GM20431 (cell line): ENCODE results near the gene CEMP1.

ENCODE experiments used
- in situ Hi-C: fragments of 300-500 bp; cut with MseI, MboI; formaldehyde crosslinking; loops from one replicate; pipeline ENCODE4 v1.15.0; 2020; ENCODE audit warnings: low sequenced_read_pairs; ENCODE audit not compliant: unreplicated experiment

CEMP1 gene

DNA sequence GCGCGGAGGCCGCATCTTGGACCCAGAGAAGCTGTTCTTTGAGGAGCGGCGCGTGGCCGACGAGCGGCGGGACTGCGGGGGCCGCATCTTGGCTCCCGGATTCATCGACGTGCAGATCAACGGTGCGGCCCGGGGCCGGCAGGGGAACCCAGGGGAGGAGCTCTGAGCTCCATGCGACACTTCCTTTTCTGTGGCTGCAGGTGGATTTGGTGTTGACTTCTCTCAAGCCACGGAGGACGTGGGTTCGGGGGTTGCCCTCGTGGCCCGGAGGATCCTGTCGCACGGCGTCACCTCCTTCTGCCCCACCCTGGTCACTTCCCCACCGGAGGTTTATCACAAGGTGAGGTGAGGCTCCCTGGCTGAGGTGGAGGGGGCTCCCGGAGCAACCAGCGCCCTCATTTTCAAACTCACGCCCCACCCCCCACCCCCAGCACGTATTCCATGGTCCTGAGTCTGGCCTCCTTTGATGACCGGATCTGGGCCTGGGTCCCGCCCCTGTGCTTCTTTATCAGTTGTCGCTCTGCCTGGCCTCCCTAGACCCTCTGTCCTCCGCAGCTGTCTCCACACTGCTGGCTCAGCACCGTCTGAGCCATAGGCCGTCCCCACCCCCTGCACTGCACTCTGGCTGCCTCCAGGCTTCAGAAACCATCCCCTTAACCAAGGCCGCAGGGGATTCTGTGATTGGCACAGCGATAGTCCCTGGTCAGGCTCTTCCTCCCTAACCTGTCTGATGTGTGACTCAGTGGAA lies 10.2 kb downstream of the CEMP1 start:
- in situ Hi-C loops, result no loop called here

- in situ Hi-C loops, result no loop called here
Observed at GRCh38 chr16:2520097-2520783, 11.0 kb downstream of the CEMP1 start, which contains the start of gene AMDHD2. Gene AMDHD2, plus strand, starts transcription at chr16:2520371. Its CDS starts 88 bp downstream, at chr16:2520459.

DNA sequence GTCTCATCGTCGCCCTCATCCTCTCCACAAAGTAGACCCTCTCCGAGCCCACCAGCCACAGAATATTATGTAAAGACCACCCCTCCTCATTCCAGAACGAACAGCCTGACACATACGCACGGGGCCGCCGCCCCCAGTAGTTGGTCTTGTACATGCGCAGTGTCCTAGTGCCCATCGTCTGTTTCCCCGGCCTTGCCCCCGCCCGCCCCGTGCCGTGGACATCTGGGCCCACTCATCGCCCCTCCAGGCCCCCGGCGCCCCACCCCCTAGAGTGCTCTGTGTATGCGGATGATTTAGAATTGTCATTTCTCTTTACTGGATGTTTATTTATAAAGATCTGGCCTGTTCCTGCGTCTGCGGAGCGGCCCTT lies 11.5 kb downstream of the CEMP1 start:
- in situ Hi-C loops, result no loop called here

DNA sequence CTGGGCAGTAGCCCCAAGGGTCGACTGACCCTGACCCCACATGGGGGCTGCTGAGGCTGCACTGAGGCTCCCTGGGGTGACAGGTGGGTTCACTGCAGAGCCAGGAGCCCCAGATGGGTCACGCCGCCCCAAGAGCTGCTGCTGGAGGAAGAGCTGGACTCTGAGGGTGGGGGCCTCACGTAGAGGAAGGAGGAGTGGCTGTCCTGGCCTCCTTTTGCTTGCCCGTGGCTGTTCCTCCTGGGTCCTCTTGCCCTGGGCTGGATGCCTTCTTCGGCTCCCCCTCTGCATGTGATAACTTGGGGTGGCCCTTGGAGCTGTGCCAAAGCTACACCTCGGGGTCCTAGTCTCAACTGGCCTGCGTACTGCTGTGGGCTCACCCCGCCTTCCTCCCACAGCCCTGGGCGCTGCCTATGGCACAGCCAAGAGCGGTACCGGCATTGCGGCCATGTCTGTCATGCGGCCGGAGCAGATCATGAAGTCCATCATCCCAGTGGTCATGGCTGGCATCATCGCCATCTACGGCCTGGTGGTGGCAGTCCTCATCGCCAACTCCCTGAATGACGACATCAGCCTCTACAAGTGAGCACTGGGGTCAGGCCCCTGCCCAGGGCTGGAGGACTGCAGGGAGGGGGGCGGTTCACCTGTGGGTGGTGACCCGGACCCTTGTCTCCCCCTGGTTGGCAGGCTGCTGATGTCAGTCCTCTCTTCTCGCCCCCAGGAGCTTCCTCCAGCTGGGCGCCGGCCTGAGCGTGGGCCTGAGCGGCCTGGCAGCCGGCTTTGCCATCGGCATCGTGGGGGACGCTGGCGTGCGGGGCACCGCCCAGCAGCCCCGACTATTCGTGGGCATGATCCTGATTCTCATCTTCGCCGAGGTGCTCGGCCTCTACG lies 12.1 kb downstream of the CEMP1 start:
- in situ Hi-C loops, result no loop called here

DNA sequence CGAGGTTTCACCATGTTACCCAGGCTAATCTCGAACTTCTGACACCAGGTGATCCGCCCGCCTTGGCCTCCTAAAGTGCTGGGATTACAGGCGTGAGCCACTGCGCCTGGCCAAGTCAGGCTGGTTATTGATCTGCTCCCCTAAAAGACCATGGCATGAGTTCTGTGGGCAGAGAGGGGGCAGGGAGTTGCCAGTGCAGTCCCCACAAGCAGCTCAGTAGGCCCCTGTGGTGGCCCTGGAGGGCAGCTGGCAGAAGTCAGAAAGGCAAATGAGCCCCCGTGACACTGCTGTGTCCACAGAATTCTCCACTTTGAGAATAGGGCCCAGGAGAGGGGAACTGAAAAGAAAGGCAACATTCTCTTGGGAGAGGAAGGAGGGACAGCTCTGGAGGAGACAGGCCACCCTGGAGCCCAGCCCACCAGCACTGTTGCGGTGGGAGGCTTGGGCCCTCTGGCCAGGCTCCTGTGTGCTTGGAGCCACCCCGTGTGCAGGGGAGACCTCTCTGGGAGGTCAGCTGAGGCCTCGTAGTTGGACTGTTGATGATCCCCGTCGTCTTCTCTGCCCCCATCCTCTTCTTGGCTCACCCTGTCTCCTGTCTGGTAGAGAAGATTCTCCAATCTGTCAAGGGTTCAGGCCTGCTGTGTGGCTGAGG lies 13.1 kb downstream of the CEMP1 start:
- in situ Hi-C loops, result no loop called here

DNA sequence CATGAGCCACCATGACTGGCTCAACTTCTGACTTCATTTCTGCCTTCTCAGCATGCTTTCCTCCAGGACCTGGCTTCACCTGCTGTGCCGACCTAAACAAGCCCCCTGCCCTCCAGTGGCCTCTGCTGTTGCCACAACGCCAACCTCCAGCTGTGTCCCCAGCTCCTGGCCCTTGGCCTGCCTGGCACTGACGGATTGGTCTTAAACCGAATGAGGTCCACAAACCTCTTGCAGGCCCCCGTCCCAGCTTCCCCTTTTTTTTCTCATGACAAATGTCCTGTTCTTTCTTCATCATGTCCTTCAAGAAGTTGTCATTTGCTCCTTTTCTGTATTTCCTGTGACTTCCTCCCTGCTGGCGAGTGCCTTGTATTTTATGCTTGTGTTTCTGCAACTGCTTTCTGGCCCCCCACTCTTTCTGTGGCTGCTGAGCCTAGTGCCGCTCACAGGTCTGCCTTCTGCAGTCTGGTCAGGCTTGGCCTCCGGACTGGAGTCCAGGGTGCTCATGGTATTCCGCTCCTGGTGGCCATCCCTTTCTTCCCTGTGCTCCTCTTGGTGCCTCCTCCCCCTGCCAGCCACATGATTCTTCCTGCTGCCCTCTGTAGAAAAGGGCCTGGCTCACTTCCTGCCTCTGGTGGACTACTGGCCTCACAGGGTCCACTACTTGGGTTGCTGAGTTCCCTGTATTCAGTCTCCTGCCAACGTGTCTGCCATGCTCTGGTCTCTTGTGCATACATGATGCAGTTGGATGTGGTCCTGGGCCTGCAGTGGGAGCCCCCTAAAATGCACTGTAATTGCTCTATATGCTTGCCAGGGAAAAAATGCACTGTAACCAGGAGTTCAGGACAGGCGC lies 14.6 kb downstream of the CEMP1 start:
- in situ Hi-C loops, result no loop called here

GRCh38 chr16:2515180-2515851 lies 15.9 kb downstream of the CEMP1 start:
- in situ Hi-C loops, result no loop called here

- in situ Hi-C loops, result no loop called here
Observed at GRCh38 chr16:2514333-2515179, 16.7 kb downstream of the CEMP1 start.

DNA sequence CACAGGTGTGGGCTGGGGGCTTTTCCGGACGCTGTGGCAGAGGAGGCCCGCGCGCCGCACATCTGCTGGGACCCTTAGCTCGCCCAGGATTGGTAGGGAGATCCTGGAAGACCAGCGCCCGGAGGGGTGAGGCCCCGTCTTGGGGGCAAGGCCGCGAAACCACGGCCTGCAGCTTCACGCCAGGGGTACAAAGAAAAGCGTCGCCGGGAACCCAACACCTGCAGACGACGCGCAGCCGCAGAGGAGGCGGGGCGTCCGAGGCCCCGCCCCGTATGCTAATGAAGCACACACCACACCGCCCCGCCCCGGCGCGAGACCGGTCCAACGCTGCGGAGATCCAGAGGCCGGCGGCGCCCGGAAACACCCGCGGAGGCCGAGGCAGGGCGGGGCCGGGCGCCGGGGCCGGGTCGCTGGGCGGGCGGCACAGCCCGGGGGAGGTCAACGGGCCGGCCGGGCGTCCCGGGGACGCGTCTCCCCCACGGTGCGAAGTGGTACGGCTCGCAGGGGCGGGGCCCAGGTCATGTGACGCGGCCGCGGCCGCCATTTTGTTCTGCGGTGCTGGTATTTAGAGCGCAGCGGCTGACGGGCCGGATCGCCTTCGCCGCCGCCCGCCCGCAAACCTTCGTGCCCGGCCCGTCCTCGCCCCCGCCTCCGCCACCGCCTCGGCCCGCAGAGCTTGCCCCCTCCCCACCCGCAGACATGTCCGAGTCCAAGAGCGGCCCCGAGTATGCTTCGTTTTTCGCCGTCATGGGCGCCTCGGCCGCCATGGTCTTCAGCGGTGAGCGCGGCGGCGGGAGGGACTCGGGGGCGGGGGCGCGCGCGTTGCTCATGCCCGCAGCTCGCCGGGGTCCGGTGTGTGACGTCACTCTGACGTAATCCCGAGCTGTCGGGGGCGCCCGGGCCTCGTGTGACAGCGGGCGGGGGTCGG lies 17.5 kb downstream of the CEMP1 start, which contains the start of gene ATP6V0C:
TSS of gene ATP6V0C (plus strand) at position 548 of the 928 bp plus-strand sequence. CDS start at position 700, 152 bp downstream.
- in situ Hi-C loops, result no loop called here

- in situ Hi-C loops, result no loop called here
Observed at GRCh38 chr16:2512735-2513404, 18.3 kb downstream of the CEMP1 start.

GRCh38 chr16:2511996-2512734 lies 19.0 kb downstream of the CEMP1 start:
- in situ Hi-C loops, result no loop called here

DNA sequence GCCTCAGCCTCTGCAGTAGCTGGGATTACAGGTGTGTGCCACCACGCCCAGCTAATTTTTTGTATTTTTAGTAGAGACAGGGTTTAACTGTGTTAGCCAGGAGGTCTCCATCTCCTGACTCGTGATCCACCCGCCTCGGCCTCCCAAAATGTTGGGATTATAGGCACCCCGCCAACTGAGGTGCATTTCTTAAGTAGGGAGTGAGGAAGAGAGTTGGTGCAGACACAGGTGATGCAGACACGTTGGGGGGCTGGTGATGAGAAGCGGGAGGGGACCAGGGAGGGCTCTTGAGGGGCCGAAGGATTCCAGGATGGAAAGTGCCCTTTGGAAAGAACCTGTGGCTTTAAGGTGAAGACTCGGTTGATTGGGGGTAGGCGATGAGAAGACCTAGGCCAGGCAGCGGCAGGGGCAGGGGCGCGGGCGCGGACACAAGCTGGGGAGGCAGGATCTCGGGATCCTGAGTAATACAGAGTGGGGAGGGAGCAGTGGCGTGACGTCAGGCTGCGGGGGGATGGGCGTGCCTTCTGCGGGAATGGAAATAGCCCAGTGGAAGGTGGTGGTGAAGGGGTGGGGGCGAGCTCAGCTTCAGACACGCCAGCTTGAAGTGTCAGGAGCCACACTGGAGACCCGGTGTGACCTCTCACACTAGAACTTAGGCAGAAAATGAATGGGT lies 19.9 kb downstream of the CEMP1 start:
- in situ Hi-C loops, result no loop called here

- in situ Hi-C loops, result no loop called here
Observed at GRCh38 chr16:2508722-2509400, 22.3 kb downstream of the CEMP1 start.

DNA sequence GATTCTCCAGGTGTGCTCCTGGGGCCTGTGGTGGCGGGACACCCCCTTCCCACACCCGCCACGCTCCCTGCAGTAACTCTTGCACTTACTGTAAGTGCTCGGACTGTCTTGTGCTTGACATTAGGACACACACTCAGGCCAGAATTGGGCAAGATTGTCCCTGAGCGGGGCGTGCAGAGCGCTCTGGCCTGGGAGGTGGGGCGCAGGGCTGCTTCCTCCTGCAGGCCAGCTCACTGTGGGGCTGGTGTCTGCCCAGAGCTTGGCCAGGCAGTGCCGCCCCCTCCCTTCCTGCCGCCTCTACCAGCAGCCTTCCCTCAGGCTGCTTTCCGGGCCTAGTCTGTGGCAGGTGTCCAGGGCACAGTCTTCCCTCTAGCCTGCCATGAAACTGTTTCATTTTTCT lies 23.5 kb downstream of the CEMP1 start:
- in situ Hi-C loops, result no loop called here
